HG02623 (cell line): ENCODE measurements around the gene SLC34A3.

ENCODE experiments used
- ATAC-seq: cut with Tn5 transposase; IDR thresholded peaks from one replicate; pipeline ENCODE4 v1.9.1; 2021; ENCODE audit warnings: moderate library complexity; ENCODE audit not compliant: unreplicated experiment

Gene SLC34A3

GRCh38 chr9:137275203-137275587 lies 44.5 kb downstream of the SLC34A3 start:
- ATAC-seq = no peak

- ATAC-seq = no peak
Measured at GRCh38 chr9:137275588-137276472, 45.1 kb downstream of the SLC34A3 start.

- no peak for ATAC-seq
Measured at GRCh38 chr9:137276473-137277328, 46.0 kb downstream of the SLC34A3 start.

- peak; percentile 53 for ATAC-seq
Measured at GRCh38 chr9:137277329-137278041, 46.8 kb downstream of the SLC34A3 start, which contains the start of gene TOR4A. TSS of gene TOR4A (plus strand) at chr9:137277726. CDS start at chr9:137278690, 964 bp downstream.

GRCh38 chr9:137278061-137278701 lies 47.5 kb downstream of the SLC34A3 start:
- ATAC-seq = no peak

GRCh38 chr9:137278721-137279711 lies 48.3 kb downstream of the SLC34A3 start:
- ATAC-seq = no peak

- ATAC-seq = no peak
Measured at GRCh38 chr9:137279741-137280473, 49.2 kb downstream of the SLC34A3 start.

- no peak for ATAC-seq
Measured at GRCh38 chr9:137280474-137281344, 50.0 kb downstream of the SLC34A3 start.

- ATAC-seq = no peak
Measured at GRCh38 chr9:137281345-137282116, 50.8 kb downstream of the SLC34A3 start.
